HEK293 (cell line): ENCODE measurements around the gene TMEM114.

Experiments
- ZNF2 ChIP-seq: fragments of 450-650 bp; formaldehyde crosslinking; IDR thresholded peaks from 2 replicates; pipeline ENCODE4 v1.5.1; 2016; ENCODE audit warnings: missing biosample characterization, missing genetic modification characterization
- TF ChIP-seq, protein P1 (sequence below): fragments of 450-650 bp; formaldehyde crosslinking; IDR thresholded peaks from 2 replicates; pipeline ENCODE4 v1.5.1; 2016; ENCODE audit warnings: missing biosample characterization, missing genetic modification characterization

DNA sequence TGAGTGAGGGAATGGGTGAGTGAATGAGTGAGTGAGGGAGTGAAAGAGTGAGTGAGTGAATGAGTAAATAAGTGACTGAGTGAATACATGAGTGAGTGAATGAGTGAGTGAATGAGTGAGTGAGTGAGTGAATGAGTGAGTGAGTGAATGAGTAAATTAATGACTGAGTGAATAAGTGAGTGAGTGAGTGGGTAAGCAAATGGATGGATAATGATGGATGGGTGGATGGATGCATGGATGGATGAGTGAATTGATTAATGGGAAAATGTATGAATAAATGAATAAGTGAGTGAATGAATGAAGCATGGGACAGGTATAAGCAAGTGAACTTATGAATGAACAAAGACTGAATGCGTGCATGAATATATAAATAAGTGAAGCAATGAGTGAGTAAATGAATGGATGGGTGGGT lies 25.4 kb downstream of the TMEM114 start:
- TF ChIP-seq, protein P1, sequence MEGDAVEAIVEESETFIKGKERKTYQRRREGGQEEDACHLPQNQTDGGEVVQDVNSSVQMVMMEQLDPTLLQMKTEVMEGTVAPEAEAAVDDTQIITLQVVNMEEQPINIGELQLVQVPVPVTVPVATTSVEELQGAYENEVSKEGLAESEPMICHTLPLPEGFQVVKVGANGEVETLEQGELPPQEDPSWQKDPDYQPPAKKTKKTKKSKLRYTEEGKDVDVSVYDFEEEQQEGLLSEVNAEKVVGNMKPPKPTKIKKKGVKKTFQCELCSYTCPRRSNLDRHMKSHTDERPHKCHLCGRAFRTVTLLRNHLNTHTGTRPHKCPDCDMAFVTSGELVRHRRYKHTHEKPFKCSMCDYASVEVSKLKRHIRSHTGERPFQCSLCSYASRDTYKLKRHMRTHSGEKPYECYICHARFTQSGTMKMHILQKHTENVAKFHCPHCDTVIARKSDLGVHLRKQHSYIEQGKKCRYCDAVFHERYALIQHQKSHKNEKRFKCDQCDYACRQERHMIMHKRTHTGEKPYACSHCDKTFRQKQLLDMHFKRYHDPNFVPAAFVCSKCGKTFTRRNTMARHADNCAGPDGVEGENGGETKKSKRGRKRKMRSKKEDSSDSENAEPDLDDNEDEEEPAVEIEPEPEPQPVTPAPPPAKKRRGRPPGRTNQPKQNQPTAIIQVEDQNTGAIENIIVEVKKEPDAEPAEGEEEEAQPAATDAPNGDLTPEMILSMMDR (tag by site-specific recombination), result no peak
- no peak for TF ChIP-seq ZNF2 (tag by site-specific recombination)
